ENCODE data around the gene ENHO. TPM values are rescaled to one million over a fixed set of nuclear protein-coding genes. Genes with fewer than 3 reads are reported as not detected.

Gene ENHO
- total RNA-seq, 5 donors from 2014 or later (not counting 1 experiment from before 2014, with no cell fraction given), result 0.32 to 0.35 TPM; not detected in 3

DNA sequence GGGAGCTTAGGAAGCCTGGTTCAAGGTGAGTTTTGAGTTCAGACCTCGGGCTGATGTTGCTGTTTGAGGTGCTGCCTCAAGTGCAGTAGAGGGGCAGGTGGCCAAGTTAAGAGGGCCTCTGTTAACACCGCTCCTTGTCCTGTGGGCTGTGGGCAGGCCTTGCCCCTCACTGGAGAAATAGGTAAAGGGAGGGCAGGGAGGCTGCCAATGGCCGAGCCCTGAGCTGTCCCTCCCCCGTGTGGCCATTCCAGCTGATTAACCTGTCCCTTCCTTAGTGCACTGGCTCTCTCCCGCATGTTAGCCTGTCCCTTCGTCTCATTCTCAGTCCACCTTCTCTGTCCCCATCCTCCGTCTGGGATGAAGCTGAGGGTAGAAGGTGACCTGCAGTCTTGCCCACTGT, 45.3 kb upstream of the ENHO start:
- ChIA-PET POLR2A (no interaction called here), CTCF (interaction anchor here in 1 of 2 donors (1.0 kb wide), 1 partner anchor 17 kb away, joined by 3 read pairs; no protein-coding TSS in a partner anchor)
- no peak overlapping the region for H3K27ac Mint-ChIP-seq
- H3K9me3 Mint-ChIP-seq, result no peaks in the 10 kb centered on the region
- no peak overlapping the region for H3K4me3 ChIP-seq (ENCODE audit: control insufficient read depth in 1 of 2, extremely low read depth in 1 of 2, low read length in 1 of 2)
- peaks cover 40 to 49% of the 10 kb centered on the region in 2 donors for H3K27me3 Mint-ChIP-seq
- H3K4me3 Mint-ChIP-seq, result no peak overlapping the region
- peaks cover 0 to 58% of the 10 kb centered on the region in 2 experiments for H3K27me3 ChIP-seq (replicated peaks in 1 of 2; ENCODE audit: control insufficient read depth in 2 of 2, extremely low read depth in 1 of 2, insufficient read depth in 2 of 2, low read length in 1 of 2)
- H3K36me3 Mint-ChIP-seq, result no peaks in the 10 kb centered on the region
- no peaks in the 10 kb centered on the region for H3K4me1 Mint-ChIP-seq
- H3K36me3 ChIP-seq (ENCODE audit: control insufficient read depth in 2 of 2, extremely low read depth in 1 of 2, insufficient read depth in 1 of 2, low read length in 1 of 2), result no peaks in the 10 kb centered on the region
- ATAC-seq (replicated peaks in 1 of 4) (no peak), DNase-seq (no peak)
- 83% methylated on average over 2 of the region's 7 CpGs for WGBS (ENCODE audit: insufficient coverage)
- no peaks in the 10 kb centered on the region for H3K4me1 ChIP-seq (ENCODE audit: control insufficient read depth in 1 of 2, extremely low read depth in 1 of 2, insufficient read depth in 2 of 2, low read length in 2 of 2)
- H3K27ac ChIP-seq (ENCODE audit: low read length), result no peak overlapping the region
- no peaks in the 10 kb centered on the region for H3K9me3 ChIP-seq

GRCh38 chr9:34566972-34567371, 44.2 kb upstream of the ENHO start:
- H3K9me3 ChIP-seq, result no peaks in the 10 kb centered on the region

DNA sequence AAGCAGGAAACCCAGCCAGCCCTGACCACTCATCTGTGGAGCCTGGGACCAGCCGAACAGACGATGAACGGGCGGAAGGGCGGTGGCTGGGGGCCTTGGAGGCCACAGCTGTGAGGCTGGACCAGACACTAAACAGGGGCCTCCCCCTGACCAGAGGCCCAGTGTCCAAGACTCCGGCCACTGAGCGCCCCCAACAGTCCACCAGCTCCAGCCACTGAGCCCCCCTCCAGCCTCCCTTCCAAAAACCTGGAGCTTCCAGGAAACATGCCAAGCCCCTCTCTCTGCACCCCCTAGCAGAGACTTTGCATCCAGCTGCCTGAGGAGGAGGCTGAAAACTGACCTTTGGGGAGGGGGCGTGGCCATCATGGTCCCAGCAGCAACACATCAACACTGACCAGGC, 43.5 kb upstream of the ENHO start:
- WGBS (ENCODE audit: insufficient coverage), result 46% methylated on average over 4 of the region's 8 CpGs
- H3K27ac ChIP-seq (ENCODE audit: low read length), result no peak overlapping the region

More at GRCh38 chr9:34566972-34567371, 44.2 kb upstream of the ENHO start:
- Mint-ChIP-seq H3K27ac (no peak overlapping the region), H3K27me3 (peaks cover 40 to 54% of the 10 kb centered on the region in 2 donors), H3K9me3 (no peaks in the 10 kb centered on the region), H3K4me1 (no peaks in the 10 kb centered on the region), H3K36me3 (no peaks in the 10 kb centered on the region), H3K4me3 (no peak overlapping the region)
- no peaks in the 10 kb centered on the region for H3K4me1 ChIP-seq (ENCODE audit: control insufficient read depth in 1 of 2, extremely low read depth in 1 of 2, insufficient read depth in 2 of 2, low read length in 2 of 2)
- POLR2A ChIA-PET, result no interaction called here
- ATAC-seq (replicated peaks in 1 of 4) (no peak), DNase-seq (no peak)
- H3K27ac ChIP-seq (ENCODE audit: low read length), result no peak overlapping the region
- peaks cover 0 to 59% of the 10 kb centered on the region in 2 experiments for H3K27me3 ChIP-seq (replicated peaks in 1 of 2; ENCODE audit: control insufficient read depth in 2 of 2, extremely low read depth in 1 of 2, insufficient read depth in 2 of 2, low read length in 1 of 2)
- no peaks in the 10 kb centered on the region for H3K36me3 ChIP-seq (ENCODE audit: control insufficient read depth in 2 of 2, extremely low read depth in 1 of 2, insufficient read depth in 1 of 2, low read length in 1 of 2)
- WGBS (ENCODE audit: insufficient coverage), result 83% methylated on average over 3 of the region's 6 CpGs
- CTCF ChIA-PET, result no interaction called here
- no peak overlapping the region for H3K4me3 ChIP-seq (ENCODE audit: control insufficient read depth in 1 of 2, extremely low read depth in 1 of 2, low read length in 1 of 2)

DNA sequence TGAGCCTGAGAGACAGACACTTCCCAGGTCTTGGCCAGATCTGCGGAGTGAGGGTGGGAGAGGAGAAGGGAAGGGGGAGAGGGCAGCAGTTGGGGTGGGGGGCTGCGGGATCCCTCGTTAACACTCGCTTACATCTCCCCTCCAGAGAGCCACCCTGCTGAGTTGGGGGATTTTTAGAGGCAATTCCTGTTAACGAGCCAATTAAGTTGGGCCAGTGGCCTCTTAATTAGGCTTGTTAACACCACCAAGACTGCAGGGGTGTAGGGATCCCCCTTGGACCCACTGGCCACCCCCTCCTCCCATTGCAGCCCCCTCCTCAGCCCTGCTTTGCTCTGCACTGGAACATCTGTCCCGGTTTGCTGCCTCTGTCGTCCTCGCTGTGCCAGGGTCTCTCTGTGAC, 43.1 kb upstream of the ENHO start:
- ChIA-PET CTCF (no interaction called here), POLR2A (no interaction called here)
- H3K4me3 Mint-ChIP-seq, result no peak overlapping the region
- no peak for DNase-seq
- Histone ChIP-seq H3K4me1 (ENCODE audit: control insufficient read depth in 1 of 2, extremely low read depth in 1 of 2, insufficient read depth in 2 of 2, low read length in 2 of 2) (no peaks in the 10 kb centered on the region), H3K27me3 (replicated peaks in 1 of 2; ENCODE audit: control insufficient read depth in 2 of 2, extremely low read depth in 1 of 2, insufficient read depth in 2 of 2, low read length in 1 of 2) (peaks cover 0 to 53% of the 10 kb centered on the region in 2 experiments), H3K27ac (ENCODE audit: low read length) (no peak overlapping the region), H3K36me3 (ENCODE audit: control insufficient read depth in 2 of 2, extremely low read depth in 1 of 2, insufficient read depth in 1 of 2, low read length in 1 of 2) (no peaks in the 10 kb centered on the region), H3K4me3 (ENCODE audit: control insufficient read depth in 1 of 2, extremely low read depth in 1 of 2, low read length in 1 of 2) (no peak overlapping the region), H3K9me3 (no peaks in the 10 kb centered on the region)
- peaks cover 0 to 3% (median 0%) of the 10 kb centered on the region in 3 donors for H3K9me3 Mint-ChIP-seq
- no peaks in the 10 kb centered on the region for H3K4me1 Mint-ChIP-seq
- no peak for ATAC-seq (replicated peaks in 1 of 4)
- H3K27me3 Mint-ChIP-seq, result peaks cover 36 to 59% of the 10 kb centered on the region in 2 donors
- WGBS (ENCODE audit: insufficient coverage), result 71% methylated on average over 3 of the region's 8 CpGs
- H3K36me3 Mint-ChIP-seq, result no peaks in the 10 kb centered on the region
- no peak overlapping the region for H3K27ac Mint-ChIP-seq

More for the DNA sequence above, 43.5 kb upstream of the ENHO start:
- H3K9me3 Mint-ChIP-seq, result peaks cover 0 to 3% (median 0%) of the 10 kb centered on the region in 3 donors
- Histone ChIP-seq H3K4me3 (ENCODE audit: control insufficient read depth in 1 of 2, extremely low read depth in 1 of 2, low read length in 1 of 2) (no peak overlapping the region), H3K4me1 (ENCODE audit: control insufficient read depth in 1 of 2, extremely low read depth in 1 of 2, insufficient read depth in 2 of 2, low read length in 2 of 2) (no peaks in the 10 kb centered on the region), H3K27me3 (replicated peaks in 1 of 2; ENCODE audit: control insufficient read depth in 2 of 2, extremely low read depth in 1 of 2, insufficient read depth in 2 of 2, low read length in 1 of 2) (peaks cover 0 to 57% of the 10 kb centered on the region in 2 experiments), H3K9me3 (no peaks in the 10 kb centered on the region), H3K36me3 (ENCODE audit: control insufficient read depth in 2 of 2, extremely low read depth in 1 of 2, insufficient read depth in 1 of 2, low read length in 1 of 2) (no peaks in the 10 kb centered on the region)
- H3K27ac Mint-ChIP-seq, result no peak overlapping the region
- peaks cover 40 to 59% of the 10 kb centered on the region in 2 donors for H3K27me3 Mint-ChIP-seq
- CTCF ChIA-PET, result no interaction called here
- POLR2A ChIA-PET, result no interaction called here
- H3K4me1 Mint-ChIP-seq, result no peaks in the 10 kb centered on the region
- ATAC-seq (replicated peaks in 1 of 4), result no peak
- no peaks in the 10 kb centered on the region for H3K36me3 Mint-ChIP-seq
- H3K4me3 Mint-ChIP-seq, result no peak overlapping the region
- no peak for DNase-seq

DNA sequence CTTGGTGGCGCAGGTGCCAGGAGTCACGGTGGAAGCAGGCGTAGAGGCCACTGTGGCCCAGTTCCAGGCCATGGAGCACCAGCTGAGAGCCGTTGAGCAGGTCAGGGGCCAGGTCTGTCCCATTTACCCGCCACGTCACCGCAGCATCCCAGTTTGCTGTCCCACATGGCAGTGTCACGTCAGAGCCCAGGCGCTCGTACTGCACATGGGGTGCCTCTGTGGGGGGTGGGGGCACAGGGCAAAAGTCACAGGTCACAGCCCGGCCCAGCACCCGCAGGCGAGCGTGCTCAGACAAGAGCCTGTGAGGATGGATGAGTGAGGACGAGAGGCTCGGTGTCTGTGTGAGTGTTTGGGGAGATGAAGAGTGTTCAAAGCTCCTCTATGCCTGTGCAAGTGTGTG, 41.8 kb upstream of the ENHO start:
- peaks cover 5 to 65% of the 10 kb centered on the region in 2 experiments for H3K27me3 ChIP-seq (replicated peaks in 1 of 2; ENCODE audit: control insufficient read depth in 2 of 2, extremely low read depth in 1 of 2, insufficient read depth in 2 of 2, low read length in 1 of 2)
- POLR2A ChIA-PET, result no interaction called here
- peaks cover 35 to 60% of the 10 kb centered on the region in 2 donors for H3K27me3 Mint-ChIP-seq

GRCh38 chr9:34563262-34563661, 40.5 kb upstream of the ENHO start:
- WGBS (ENCODE audit: insufficient coverage), result 47% methylated on average over 5 of the region's 5 CpGs
- H3K4me1 ChIP-seq (ENCODE audit: control insufficient read depth in 1 of 2, extremely low read depth in 1 of 2, insufficient read depth in 2 of 2, low read length in 2 of 2), result no peaks in the 10 kb centered on the region
- no peaks in the 10 kb centered on the region for H3K36me3 ChIP-seq (ENCODE audit: control insufficient read depth in 2 of 2, extremely low read depth in 1 of 2, insufficient read depth in 1 of 2, low read length in 1 of 2)
- Mint-ChIP-seq H3K4me3 (no peak overlapping the region), H3K9me3 (peaks cover 0 to 3% (median 0%) of the 10 kb centered on the region in 3 donors), H3K36me3 (no peaks in the 10 kb centered on the region), H3K4me1 (no peaks in the 10 kb centered on the region), H3K27me3 (peaks cover 31 to 66% of the 10 kb centered on the region in 2 donors), H3K27ac (no peak overlapping the region)
- DNase-seq (no peak), ATAC-seq (replicated peaks in 1 of 4) (no peak)
- no peaks in the 10 kb centered on the region for H3K9me3 ChIP-seq
- peaks cover 6 to 71% of the 10 kb centered on the region in 2 experiments for H3K27me3 ChIP-seq (replicated peaks in 1 of 2; ENCODE audit: control insufficient read depth in 2 of 2, extremely low read depth in 1 of 2, insufficient read depth in 2 of 2, low read length in 1 of 2)
- ChIA-PET POLR2A (no interaction called here), CTCF (interaction anchor here in 1 of 2 donors (1.1 kb wide), 1 partner anchor 132 kb away, joined by 4 read pairs; no protein-coding TSS in a partner anchor)
- no peak overlapping the region for H3K4me3 ChIP-seq (ENCODE audit: control insufficient read depth in 1 of 2, extremely low read depth in 1 of 2, low read length in 1 of 2)
- H3K27ac ChIP-seq (ENCODE audit: low read length), result no peak overlapping the region

More for the DNA sequence above, 41.8 kb upstream of the ENHO start:
- Mint-ChIP-seq H3K27ac (no peak overlapping the region), H3K4me1 (no peaks in the 10 kb centered on the region), H3K4me3 (no peak overlapping the region), H3K9me3 (peaks cover 0 to 3% (median 0%) of the 10 kb centered on the region in 3 donors), H3K36me3 (no peaks in the 10 kb centered on the region)
- no peaks in the 10 kb centered on the region for H3K9me3 ChIP-seq
- H3K27ac ChIP-seq (ENCODE audit: low read length), result no peak overlapping the region
- CTCF ChIA-PET, result no interaction called here
- 86% methylated on average over 16 of the region's 16 CpGs for WGBS (ENCODE audit: insufficient coverage)
- no peak for ATAC-seq (replicated peaks in 1 of 4)
- H3K4me1 ChIP-seq (ENCODE audit: control insufficient read depth in 1 of 2, extremely low read depth in 1 of 2, insufficient read depth in 2 of 2, low read length in 2 of 2), result no peaks in the 10 kb centered on the region
- no peak for DNase-seq
- H3K36me3 ChIP-seq (ENCODE audit: control insufficient read depth in 2 of 2, extremely low read depth in 1 of 2, insufficient read depth in 1 of 2, low read length in 1 of 2), result no peaks in the 10 kb centered on the region
- H3K4me3 ChIP-seq (ENCODE audit: control insufficient read depth in 1 of 2, extremely low read depth in 1 of 2, low read length in 1 of 2), result no peak overlapping the region
